GM12891 (cell line): ENCODE data around the gene SLC38A2.
"Not testable (repeated sequence)": the region's sequence is repeated elsewhere in the genome, so short reads cannot be mapped to it uniquely, and the experiment has no call there.

ENCODE experiments used
- DNase-seq: peaks from one replicate; pipeline ENCODE4 v3.0.0; 2011; ENCODE audit warnings: low spot score; ENCODE audit not compliant: insufficient read length
- FAIRE-seq: peaks from 2 replicates; lab custom pipeline; 2011; peaks lifted over from hg19 to GRCh38; lab: Jason Lieb, UNC
- PAX5 ChIP-seq: IDR thresholded peaks from 2 replicates; pipeline ENCODE4 v1.6.1; 2011; ENCODE audit warnings: low read length, moderate library complexity, mild to moderate bottlenecking; ENCODE audit not compliant: insufficient read depth, severe bottlenecking
- POLR2A ChIP-seq: IDR thresholded peaks from 2 replicates; pipeline ENCODE4 v1.6.1; 2011; ENCODE audit warnings: low read depth, low read length, control low read depth
- POLR2AphosphoS5 ChIP-seq: IDR thresholded peaks from 2 replicates; pipeline ENCODE4 v1.6.1; 2011; ENCODE audit warnings: low read depth, low read length, control low read depth
- POU2F2 ChIP-seq: IDR thresholded peaks from 2 replicates; pipeline ENCODE4 v1.6.1; 2011; ENCODE audit warnings: low read depth, mild to moderate bottlenecking, control low read depth, low read length, moderate library complexity
- SPI1 ChIP-seq: IDR thresholded peaks from 2 replicates; pipeline ENCODE4 v1.6.1; 2011; ENCODE audit warnings: low read depth, low read length, control low read depth
- TAF1 ChIP-seq: IDR thresholded peaks from 2 replicates; pipeline ENCODE4 v1.6.1; 2011; ENCODE audit warnings: low read depth, low read length, control low read depth

SLC38A2 gene

DNA sequence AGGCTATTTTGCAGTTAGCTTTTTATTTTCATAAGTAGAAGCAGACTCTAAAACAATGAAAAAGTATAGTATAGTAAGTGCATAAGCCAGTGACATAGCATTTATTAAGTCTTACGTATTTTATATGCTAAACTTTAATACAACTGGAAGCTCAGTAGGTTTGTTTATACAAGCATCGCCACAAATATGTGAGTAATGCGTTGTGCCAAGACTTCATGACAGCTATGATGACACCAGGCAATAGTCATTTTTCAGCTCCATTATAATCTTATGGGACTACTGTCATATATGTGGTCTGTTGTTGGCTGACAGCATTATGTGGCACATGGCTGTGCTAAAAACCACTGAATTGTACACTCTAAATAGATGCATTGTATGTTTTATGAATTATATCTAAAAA, 40.3 kb downstream of the SLC38A2 start:
- TF ChIP-seq POU2F2 (no peak), PAX5 (no peak), POLR2A (no peak), POLR2AphosphoS5 (no peak), SPI1 (no peak), TAF1 (no peak)
- no peak for FAIRE-seq
- no peak for DNase-seq

DNA sequence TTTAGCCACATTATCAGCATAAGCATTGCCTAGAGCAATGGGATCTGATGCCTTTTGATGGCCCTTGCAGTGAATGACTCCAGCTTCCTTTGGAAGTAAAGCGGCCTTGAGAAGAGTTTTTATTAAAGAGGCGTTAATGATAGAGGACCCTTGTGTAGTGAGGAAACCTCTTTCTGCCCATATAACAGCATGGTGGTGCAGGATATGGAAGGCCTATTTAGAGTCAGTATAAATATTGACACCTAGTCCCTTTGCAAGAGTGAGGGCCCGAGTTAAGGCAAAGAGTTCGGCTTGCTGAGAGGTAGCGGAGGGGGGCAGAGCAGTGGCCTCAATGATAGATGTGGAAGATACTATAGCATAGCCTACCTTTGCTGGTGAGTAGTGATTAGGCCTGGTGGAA, 47.5 kb downstream of the SLC38A2 start:
- FAIRE-seq, DNase-seq: not testable (repeated sequence)

DNA sequence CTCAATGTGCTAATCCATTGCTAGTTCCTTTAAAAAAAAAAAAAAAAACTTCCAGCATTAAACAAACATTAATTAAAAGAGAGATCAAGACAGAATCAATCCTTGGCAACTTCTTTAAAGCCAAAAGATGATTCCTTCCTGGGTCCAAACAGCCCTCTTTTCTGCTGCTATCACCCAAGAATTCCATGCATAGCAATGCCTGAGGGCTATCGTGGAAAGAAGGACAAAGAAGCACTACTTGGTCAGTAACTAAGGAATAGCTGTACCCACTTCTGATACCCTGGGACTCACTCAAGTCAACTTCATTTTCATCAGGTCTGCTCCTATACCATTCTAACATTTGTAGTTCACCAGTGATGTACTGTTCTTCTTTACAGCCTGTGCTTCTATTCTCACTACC, 51.8 kb downstream of the SLC38A2 start:
- FAIRE-seq (no peak), DNase-seq (no peak)
- TF ChIP-seq POU2F2 (no peak), PAX5 (no peak)

DNA sequence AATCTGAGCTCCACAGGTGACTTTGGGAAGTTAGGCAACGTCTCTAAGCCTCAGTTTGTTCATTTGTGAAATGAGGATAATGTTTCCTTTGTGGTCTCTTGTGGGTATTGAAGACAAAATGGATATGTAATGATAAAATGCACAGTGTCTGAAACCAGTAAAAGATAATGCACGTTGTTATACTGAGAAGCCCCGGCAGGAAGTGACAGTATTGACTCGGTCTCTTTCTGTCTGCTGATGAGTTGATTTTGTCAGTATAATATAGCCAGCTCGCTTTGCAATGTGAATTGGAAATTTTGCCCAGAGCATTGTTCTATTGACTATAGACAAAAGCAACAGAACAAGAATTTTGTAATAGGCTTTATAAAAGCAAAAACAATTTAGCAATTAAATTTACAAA, 54.5 kb downstream of the SLC38A2 start:
- TF ChIP-seq SPI1 (no peak), TAF1 (no peak), POU2F2 (no peak), PAX5 (no peak), POLR2A (no peak), POLR2AphosphoS5 (no peak)
- no peak for FAIRE-seq
- DNase-seq, result no peak
